DND-41 (cell line): ENCODE data around the gene GAREM2.

Source experiments
- ATAC-seq: fragments of 200-7000 bp; cut with Tn5 transposase; 3 replicates; pipeline ENCODE4 v1.9.1; 2021; ENCODE audit warnings: low read depth; ENCODE audit not compliant: insufficient read depth
- DNase-seq: peaks from one replicate; pipeline ENCODE4 v3.0.0-alpha.2; 2020
- H2AFZ ChIP-seq: 2 replicates; pipeline ENCODE4 v1.6.0; 2012; ENCODE audit warnings: low read depth, low read length
- H3K27ac ChIP-seq: 2 replicates; pipeline ENCODE4 v1.5.1; 2012; ENCODE audit warnings: low read length, inconsistent platforms
- H3K27me3 ChIP-seq: fragments of 200-600 bp; sonication (generic); 2 replicates; pipeline ENCODE4 v1.6.0; 2012; ENCODE audit warnings: low read length, mild to moderate bottlenecking, inconsistent platforms; ENCODE audit not compliant: insufficient read depth, poor library complexity
- H3K36me3 ChIP-seq: 2 replicates; pipeline ENCODE4 v1.5.1; 2012; ENCODE audit warnings: low read length, inconsistent platforms; ENCODE audit not compliant: insufficient read depth
- H3K4me1 ChIP-seq: 2 replicates; pipeline ENCODE4 v1.5.1; 2012; ENCODE audit warnings: mild to moderate bottlenecking, low read length; ENCODE audit not compliant: insufficient read depth
- H3K4me2 ChIP-seq: 2 replicates; pipeline ENCODE4 v1.6.0; 2012; ENCODE audit warnings: mild to moderate bottlenecking, moderate library complexity, low read length, inconsistent platforms; ENCODE audit not compliant: insufficient read depth
- H3K4me3 ChIP-seq, 2 experiments: fragments of 200-600 bp in 1 of 2; shearing (Covaris generic) in 1 of 2; 2 replicates each; pipeline ENCODE4 v1.5.1; 2012 to 2016; ENCODE audit warnings: inconsistent platforms in 2 of 2, low read length in 2 of 2, mild to moderate bottlenecking in 2 of 2, low read depth in 1 of 2, moderate library complexity in 1 of 2
- H3K79me2 ChIP-seq: 2 replicates; pipeline ENCODE4 v1.6.0; 2012; ENCODE audit warnings: low read length, inconsistent platforms; ENCODE audit not compliant: insufficient read depth
- H3K9ac ChIP-seq: 2 replicates; pipeline ENCODE4 v1.6.0; 2012; ENCODE audit warnings: low read depth, mild to moderate bottlenecking, inconsistent platforms, low read length, moderate library complexity
- H3K9me3 ChIP-seq: 2 replicates; pipeline ENCODE4 v1.5.1; 2012; ENCODE audit warnings: low read length, moderate library complexity, mild to moderate bottlenecking, inconsistent platforms; ENCODE audit not compliant: insufficient read depth, severe bottlenecking
- H4K20me1 ChIP-seq: 2 replicates; pipeline ENCODE4 v1.6.0; 2012; ENCODE audit warnings: low read length; ENCODE audit not compliant: insufficient read depth
- EZH2 ChIP-seq: IDR thresholded peaks from 3 replicates; pipeline ENCODE4 v1.6.1; 2012; ENCODE audit warnings: borderline replicate concordance, low read depth, mild to moderate bottlenecking, moderate library complexity, low read length, inconsistent platforms; ENCODE audit not compliant: severe bottlenecking
- TF ChIP-seq, protein P1 (sequence below): IDR thresholded peaks from 2 replicates; pipeline ENCODE4 v1.5.1; 2012; ENCODE audit warnings: borderline replicate concordance, low read length, moderate library complexity, mild to moderate bottlenecking; ENCODE audit not compliant: poor library complexity, severe bottlenecking; ENCODE audit errors: extremely low read depth

Gene GAREM2

DNA sequence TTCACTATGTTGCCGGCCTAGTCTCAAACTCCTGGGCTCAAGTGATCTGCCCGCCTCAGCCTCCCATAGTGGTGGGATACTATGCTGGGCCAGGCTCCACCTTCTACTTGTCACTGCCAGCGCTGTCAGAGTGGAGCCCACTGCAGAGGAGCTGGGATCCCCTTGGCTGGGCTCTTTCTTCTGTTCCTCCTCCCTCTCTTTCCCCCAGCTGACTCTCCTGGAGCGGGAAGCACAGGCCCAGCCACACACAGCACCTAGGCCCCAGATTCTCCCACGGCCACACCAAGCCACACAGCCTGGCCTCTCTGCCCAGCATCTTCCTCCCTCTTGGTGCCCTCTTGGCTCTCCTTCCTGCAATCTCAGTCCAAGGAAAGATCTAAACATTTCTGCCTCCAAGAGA, 3.7 kb upstream of the GAREM2 start:
- H3K9ac ChIP-seq, result no peak overlapping the region
- H4K20me1 ChIP-seq, result no peaks in the 10 kb centered on the region
- H3K27me3 ChIP-seq, result no peaks in the 10 kb centered on the region
- no peaks in the 10 kb centered on the region for H3K4me1 ChIP-seq
- H3K79me2 ChIP-seq, result no peaks in the 10 kb centered on the region
- no peaks in the 10 kb centered on the region for H3K9me3 ChIP-seq
- ATAC-seq, result no peak
- no peak overlapping the region for H3K4me2 ChIP-seq
- TF ChIP-seq, protein P1, sequence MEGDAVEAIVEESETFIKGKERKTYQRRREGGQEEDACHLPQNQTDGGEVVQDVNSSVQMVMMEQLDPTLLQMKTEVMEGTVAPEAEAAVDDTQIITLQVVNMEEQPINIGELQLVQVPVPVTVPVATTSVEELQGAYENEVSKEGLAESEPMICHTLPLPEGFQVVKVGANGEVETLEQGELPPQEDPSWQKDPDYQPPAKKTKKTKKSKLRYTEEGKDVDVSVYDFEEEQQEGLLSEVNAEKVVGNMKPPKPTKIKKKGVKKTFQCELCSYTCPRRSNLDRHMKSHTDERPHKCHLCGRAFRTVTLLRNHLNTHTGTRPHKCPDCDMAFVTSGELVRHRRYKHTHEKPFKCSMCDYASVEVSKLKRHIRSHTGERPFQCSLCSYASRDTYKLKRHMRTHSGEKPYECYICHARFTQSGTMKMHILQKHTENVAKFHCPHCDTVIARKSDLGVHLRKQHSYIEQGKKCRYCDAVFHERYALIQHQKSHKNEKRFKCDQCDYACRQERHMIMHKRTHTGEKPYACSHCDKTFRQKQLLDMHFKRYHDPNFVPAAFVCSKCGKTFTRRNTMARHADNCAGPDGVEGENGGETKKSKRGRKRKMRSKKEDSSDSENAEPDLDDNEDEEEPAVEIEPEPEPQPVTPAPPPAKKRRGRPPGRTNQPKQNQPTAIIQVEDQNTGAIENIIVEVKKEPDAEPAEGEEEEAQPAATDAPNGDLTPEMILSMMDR, result no peak
- TF ChIP-seq EZH2, result no peak
- no peak overlapping the region for H2AFZ ChIP-seq
- no peaks in the 10 kb centered on the region for H3K36me3 ChIP-seq
- DNase-seq, result no peak
- no peak overlapping the region for H3K4me3 ChIP-seq
- H3K27ac ChIP-seq, result no peak overlapping the region

DNA sequence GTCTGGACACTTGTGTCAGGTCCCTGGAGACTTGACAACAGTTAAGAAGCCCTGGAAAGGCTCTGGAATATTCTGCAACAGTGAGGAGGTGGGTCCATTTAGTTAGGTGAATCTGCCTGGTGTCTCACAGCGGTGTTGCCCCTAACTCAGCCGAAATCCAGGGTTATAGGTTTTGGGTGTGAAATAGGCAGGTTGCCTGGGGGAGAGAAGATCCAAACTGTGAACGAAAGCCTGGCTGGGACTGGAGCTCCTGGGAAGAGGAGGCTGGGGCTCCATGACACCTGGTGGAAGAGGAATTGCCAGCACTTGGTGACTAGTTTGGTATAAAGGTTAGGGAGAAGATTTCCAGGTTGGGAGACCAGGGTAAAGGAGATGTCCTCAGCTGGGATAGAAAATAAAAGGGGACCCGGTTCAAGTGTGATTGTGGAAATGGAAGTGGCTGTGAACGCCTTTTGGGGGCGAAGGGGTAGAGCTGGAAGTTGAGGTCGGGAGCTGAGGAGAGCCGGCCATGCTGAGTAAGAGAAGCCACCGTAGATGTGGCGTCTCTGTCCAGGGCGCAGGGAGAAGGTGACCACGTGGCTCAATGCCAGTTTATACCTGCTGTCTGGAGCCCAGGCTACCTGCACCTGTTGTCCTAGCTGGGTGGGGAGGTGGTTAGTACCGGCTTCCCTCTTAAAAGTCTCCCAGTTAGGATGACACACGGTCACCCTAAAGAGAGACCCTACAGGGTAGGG, 3.0 kb upstream of the GAREM2 start:
- no peak for TF ChIP-seq EZH2
- TF ChIP-seq, protein P1, result no peak
- H3K4me1 ChIP-seq, result no peaks in the 10 kb centered on the region

DNA sequence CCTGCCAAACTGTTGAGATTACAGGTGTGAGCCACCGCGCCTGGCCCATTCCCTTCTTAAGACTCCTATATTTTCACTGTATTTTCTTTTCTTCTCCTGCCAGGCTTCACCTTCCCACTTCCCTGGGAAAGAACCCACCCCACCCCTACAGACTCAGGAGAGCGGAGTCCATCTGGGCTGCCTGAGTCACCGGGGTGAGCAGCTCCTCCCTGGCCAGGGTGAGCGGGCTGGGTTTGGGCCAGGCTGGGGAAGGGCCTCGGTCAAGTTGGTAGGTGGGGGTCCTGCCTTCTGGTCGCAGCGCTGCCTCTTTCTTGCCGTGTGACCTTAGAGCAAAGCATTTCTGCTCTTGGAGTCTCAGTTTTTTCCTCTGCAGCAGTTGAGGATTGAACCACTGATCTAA, 2.1 kb upstream of the GAREM2 start:
- TF ChIP-seq EZH2, result no peak
- TF ChIP-seq, protein P1, result no peak

More for the DNA sequence above, 3.0 kb upstream of the GAREM2 start:
- Histone ChIP-seq H3K9me3 (no peaks in the 10 kb centered on the region), H3K36me3 (no peaks in the 10 kb centered on the region), H3K4me2 (no peak overlapping the region), H3K9ac (no peak overlapping the region), H2AFZ (no peak overlapping the region), H3K27me3 (no peaks in the 10 kb centered on the region), H3K4me3 (no peak overlapping the region), H4K20me1 (no peaks in the 10 kb centered on the region), H3K27ac (no peak overlapping the region), H3K79me2 (no peaks in the 10 kb centered on the region)
- DNase-seq (no peak), ATAC-seq (no peak)

More for the DNA sequence above, 2.1 kb upstream of the GAREM2 start:
- no peaks in the 10 kb centered on the region for H3K79me2 ChIP-seq
- no peaks in the 10 kb centered on the region for H3K4me1 ChIP-seq
- no peak for ATAC-seq
- H3K9me3 ChIP-seq, result no peaks in the 10 kb centered on the region
- H3K4me3 ChIP-seq, result no peak overlapping the region
- H3K9ac ChIP-seq, result no peak overlapping the region
- DNase-seq, result no peak
- H2AFZ ChIP-seq, result no peak overlapping the region
- H3K27ac ChIP-seq, result no peak overlapping the region
- H3K27me3 ChIP-seq, result no peaks in the 10 kb centered on the region
- H3K36me3 ChIP-seq, result no peaks in the 10 kb centered on the region
- H4K20me1 ChIP-seq, result no peaks in the 10 kb centered on the region
- H3K4me2 ChIP-seq, result no peak overlapping the region
